ENCODE measurements around the gene RBM26.

RBM26 gene

GRCh38 chr13:79405831-79406596 lies at the start of gene RBM26:
RBM26 (minus strand) TSS chr13:79406255; CDS start chr13:79405774, 481 bp downstream.
- Mint-ChIP-seq H3K27ac (no peak within 1 kb of the TSS), H3K4me3 (peak within 1 kb of the TSS; percentile 88), H3K36me3 (peaks cover 6% of the 10 kb centered on the region), H3K9me3 (no peaks in the 10 kb centered on the region), H3K27me3 (no peaks in the 10 kb centered on the region), H3K4me1 (peaks cover 28% of the 10 kb centered on the region)
- peak; percentile 93 to 96 for DNase-seq (ENCODE audit: low spot score in 2 of 2)
- peak; percentile 80 for ATAC-seq (ENCODE audit: low read depth)

- no peaks in the 10 kb centered on the region for H3K36me3 Mint-ChIP-seq
- H3K9me3 Mint-ChIP-seq, result no peaks in the 10 kb centered on the region
- H3K4me1 Mint-ChIP-seq, result peaks cover 5% of the 10 kb centered on the region
- H3K27me3 Mint-ChIP-seq, result peaks cover 10% of the 10 kb centered on the region
- ATAC-seq (ENCODE audit: low read depth), result no peak
- H3K4me3 Mint-ChIP-seq, result no peak overlapping the region
- no peak overlapping the region for H3K27ac Mint-ChIP-seq
- no peak for DNase-seq (ENCODE audit: low spot score in 2 of 2)
Measured at GRCh38 chr13:79455331-79455730, 49.3 kb upstream of the RBM26 start.

GRCh38 chr13:79452239-79452913 lies 46.3 kb upstream of the RBM26 start:
- H3K27me3 Mint-ChIP-seq, result peaks cover 9% of the 10 kb centered on the region
- DNase-seq (ENCODE audit: low spot score in 2 of 2) (no peak), ATAC-seq (ENCODE audit: low read depth) (no peak)
- no peak overlapping the region for H3K27ac Mint-ChIP-seq
- H3K4me3 Mint-ChIP-seq, result no peak overlapping the region
- H3K4me1 Mint-ChIP-seq, result peaks cover 11% of the 10 kb centered on the region
- no peaks in the 10 kb centered on the region for H3K36me3 Mint-ChIP-seq
- peaks cover 2% of the 10 kb centered on the region for H3K9me3 Mint-ChIP-seq

- DNase-seq (ENCODE audit: low spot score in 2 of 2), result no peak
- peaks cover 2% of the 10 kb centered on the region for H3K9me3 Mint-ChIP-seq
- ATAC-seq (ENCODE audit: low read depth), result peak; percentile 77
- H3K36me3 Mint-ChIP-seq, result no peaks in the 10 kb centered on the region
- no peak overlapping the region for H3K4me3 Mint-ChIP-seq
- H3K27me3 Mint-ChIP-seq, result peaks cover 9% of the 10 kb centered on the region
- no peak overlapping the region for H3K27ac Mint-ChIP-seq
- H3K4me1 Mint-ChIP-seq, result peaks cover 11% of the 10 kb centered on the region
Measured at GRCh38 chr13:79451500-79451962, 45.5 kb upstream of the RBM26 start.

- no peaks in the 10 kb centered on the region for H3K36me3 Mint-ChIP-seq
- H3K4me1 Mint-ChIP-seq, result peaks cover 11% of the 10 kb centered on the region
- H3K27me3 Mint-ChIP-seq, result peaks cover 7% of the 10 kb centered on the region
- no peak overlapping the region for H3K27ac Mint-ChIP-seq
- ATAC-seq (ENCODE audit: low read depth), result no peak
- no peak overlapping the region for H3K4me3 Mint-ChIP-seq
- no peak for DNase-seq (ENCODE audit: low spot score in 2 of 2)
- peaks cover 2% of the 10 kb centered on the region for H3K9me3 Mint-ChIP-seq
Measured at GRCh38 chr13:79450110-79450509, 44.1 kb upstream of the RBM26 start.

- ATAC-seq (ENCODE audit: low read depth), result peak; percentile 26
- H3K36me3 Mint-ChIP-seq, result no peaks in the 10 kb centered on the region
- no peak overlapping the region for H3K4me3 Mint-ChIP-seq
- no peak overlapping the region for H3K27ac Mint-ChIP-seq
- DNase-seq (ENCODE audit: low spot score in 2 of 2), result no peak
- H3K4me1 Mint-ChIP-seq, result peaks cover 11% of the 10 kb centered on the region
- H3K27me3 Mint-ChIP-seq, result peaks cover 3% of the 10 kb centered on the region
- H3K9me3 Mint-ChIP-seq, result peaks cover 2% of the 10 kb centered on the region
Measured at GRCh38 chr13:79448413-79448812, 42.4 kb upstream of the RBM26 start.

GRCh38 chr13:79447741-79448140 lies 41.7 kb upstream of the RBM26 start:
- H3K4me3 Mint-ChIP-seq, result no peak overlapping the region
- no peak overlapping the region for H3K27ac Mint-ChIP-seq
- ATAC-seq (ENCODE audit: low read depth) (no peak), DNase-seq (ENCODE audit: low spot score in 2 of 2) (no peak)
- no peaks in the 10 kb centered on the region for H3K36me3 Mint-ChIP-seq
- peaks cover 2% of the 10 kb centered on the region for H3K9me3 Mint-ChIP-seq
- peaks cover 3% of the 10 kb centered on the region for H3K27me3 Mint-ChIP-seq
- H3K4me1 Mint-ChIP-seq, result peaks cover 11% of the 10 kb centered on the region

GRCh38 chr13:79447141-79447540 lies 41.1 kb upstream of the RBM26 start:
- Mint-ChIP-seq H3K4me3 (no peak overlapping the region), H3K4me1 (peaks cover 11% of the 10 kb centered on the region), H3K27ac (no peak overlapping the region), H3K36me3 (no peaks in the 10 kb centered on the region), H3K9me3 (peaks cover 2% of the 10 kb centered on the region), H3K27me3 (peaks cover 3% of the 10 kb centered on the region)
- DNase-seq (ENCODE audit: low spot score in 2 of 2), result no peak
- no peak for ATAC-seq (ENCODE audit: low read depth)

- no peak overlapping the region for H3K27ac Mint-ChIP-seq
- H3K36me3 Mint-ChIP-seq, result no peaks in the 10 kb centered on the region
- DNase-seq (ENCODE audit: low spot score in 2 of 2) (no peak), ATAC-seq (ENCODE audit: low read depth) (no peak)
- peaks cover 2% of the 10 kb centered on the region for H3K9me3 Mint-ChIP-seq
- H3K4me1 Mint-ChIP-seq, result peaks cover 6% of the 10 kb centered on the region
- peaks cover 1% of the 10 kb centered on the region for H3K27me3 Mint-ChIP-seq
- no peak overlapping the region for H3K4me3 Mint-ChIP-seq
Measured at GRCh38 chr13:79445968-79446645, 40.1 kb upstream of the RBM26 start.

GRCh38 chr13:79442706-79443105 lies 36.7 kb upstream of the RBM26 start:
- no peak overlapping the region for H3K27ac Mint-ChIP-seq
- H3K36me3 Mint-ChIP-seq, result no peaks in the 10 kb centered on the region
- H3K4me3 Mint-ChIP-seq, result no peak overlapping the region
- no peaks in the 10 kb centered on the region for H3K9me3 Mint-ChIP-seq
- H3K27me3 Mint-ChIP-seq, result no peaks in the 10 kb centered on the region
- ATAC-seq (ENCODE audit: low read depth) (no peak), DNase-seq (ENCODE audit: low spot score in 2 of 2) (no peak)
- no peaks in the 10 kb centered on the region for H3K4me1 Mint-ChIP-seq

GRCh38 chr13:79442221-79442620 lies 36.2 kb upstream of the RBM26 start:
- H3K4me3 Mint-ChIP-seq, result no peak overlapping the region
- no peak for DNase-seq (ENCODE audit: low spot score in 2 of 2)
- no peaks in the 10 kb centered on the region for H3K9me3 Mint-ChIP-seq
- no peaks in the 10 kb centered on the region for H3K4me1 Mint-ChIP-seq
- H3K36me3 Mint-ChIP-seq, result no peaks in the 10 kb centered on the region
- no peak for ATAC-seq (ENCODE audit: low read depth)
- H3K27me3 Mint-ChIP-seq, result no peaks in the 10 kb centered on the region
- H3K27ac Mint-ChIP-seq, result no peak overlapping the region

- Mint-ChIP-seq H3K4me3 (no peak overlapping the region), H3K27me3 (no peaks in the 10 kb centered on the region), H3K4me1 (no peaks in the 10 kb centered on the region), H3K36me3 (no peaks in the 10 kb centered on the region), H3K27ac (no peak overlapping the region), H3K9me3 (no peaks in the 10 kb centered on the region)
- no peak for ATAC-seq (ENCODE audit: low read depth)
- no peak for DNase-seq (ENCODE audit: low spot score in 2 of 2)
Measured at GRCh38 chr13:79440958-79441528, 35.0 kb upstream of the RBM26 start.

GRCh38 chr13:79439275-79439674 lies 33.2 kb upstream of the RBM26 start:
- H3K4me3 Mint-ChIP-seq, result no peak overlapping the region
- H3K9me3 Mint-ChIP-seq, result no peaks in the 10 kb centered on the region
- no peaks in the 10 kb centered on the region for H3K4me1 Mint-ChIP-seq
- H3K36me3 Mint-ChIP-seq, result no peaks in the 10 kb centered on the region
- H3K27ac Mint-ChIP-seq, result no peak overlapping the region
- ATAC-seq (ENCODE audit: low read depth), result no peak
- DNase-seq (ENCODE audit: low spot score in 2 of 2), result no peak
- no peaks in the 10 kb centered on the region for H3K27me3 Mint-ChIP-seq

- Mint-ChIP-seq H3K27ac (no peak overlapping the region), H3K4me1 (no peaks in the 10 kb centered on the region), H3K36me3 (peaks cover 3% of the 10 kb centered on the region), H3K27me3 (peaks cover 2% of the 10 kb centered on the region), H3K9me3 (no peaks in the 10 kb centered on the region), H3K4me3 (no peak overlapping the region)
- ATAC-seq (ENCODE audit: low read depth), result no peak
- no peak for DNase-seq (ENCODE audit: low spot score in 2 of 2)
Measured at GRCh38 chr13:79435561-79435990, 29.5 kb upstream of the RBM26 start.
